HCT116 (cell line): ENCODE measurements around the gene KRT78. TPM values are rescaled to one million over a fixed set of nuclear protein-coding genes. Genes with fewer than 3 reads are reported as not detected.

Experiments
- ATAC-seq: fragments of 200-7000 bp; cut with Tn5 transposase; 2 replicates; pipeline ENCODE4 v1.9.1; 2020; ENCODE audit warnings: mild to moderate bottlenecking, moderate library complexity
- BruUV-seq: library from RNA; stranded (reverse); fragments of 400-500 nt; replicated peaks from 2 replicates; lab custom pipeline; 2021; lab: Mats Ljungman, UMichigan
- CTCF ChIA-PET: fragments of 300-600 bp; sonication (Branson Sonifier 250); formaldehyde crosslinking; loops from one replicate; lab custom pipeline; 2021; ENCODE audit warnings: antibody characterized with exemption; lab: Charles Lee
- POLR2A ChIA-PET: fragments of 300-600, 350-600 bp; sonication (Branson Sonifier 250); formaldehyde crosslinking; loops from one replicate; lab custom pipeline; 2021; ENCODE audit warnings: antibody characterized with exemption; lab: Charles Lee
- RAD21 ChIA-PET, 2 experiments: fragments of 300-600 bp; sonication (Branson Sonifier 250); formaldehyde crosslinking; loops; one replicate each; lab custom pipeline; 2023; ENCODE audit warnings: low total read pairs in 2 of 2; ENCODE audit not compliant: uncharacterized antibody in 2 of 2, unreplicated experiment in 2 of 2, low non-redundant PET in 1 of 2; lab: Charles Lee
- DNase-seq: peaks from one replicate; pipeline ENCODE4 v3.0.0-alpha.2; 2010; ENCODE audit warnings: low read depth, low spot score
- H2AFZ ChIP-seq: fragments of 200-600 bp; shearing (Covaris generic), sonication (generic); 2 replicates; pipeline ENCODE4 v1.6.1; 2017; ENCODE audit warnings: low read depth, mixed run types, mixed read lengths, antibody characterized with exemption, low read length; ENCODE audit not compliant: poor library complexity, severe bottlenecking
- H3K27ac ChIP-seq: 2 replicates; pipeline ENCODE4 v1.5.1; 2012; ENCODE audit warnings: low read depth, low read length
- H3K27me3 ChIP-seq: fragments of 200-600 bp; sonication (generic); 2 replicates; pipeline ENCODE4 v1.6.1; 2016; ENCODE audit warnings: mixed run types, low read length, mixed read lengths; ENCODE audit not compliant: insufficient read depth
- H3K36me3 ChIP-seq, 2 experiments: fragments of 200-500 bp in 1 of 2; fragments of 200-600 bp in 1 of 2; sonication (Bioruptor generic) in 1 of 2; sonication (generic) in 1 of 2; 2 replicates each; pipeline versions ENCODE4 v1.5.1 to v1.6.1; 2014 to 2016; ENCODE audit warnings: low read length in 2 of 2, inconsistent platforms in 1 of 2, mixed read lengths in 1 of 2, mixed run types in 1 of 2; ENCODE audit not compliant: insufficient read depth in 2 of 2, control insufficient read depth in 1 of 2
- H3K4me1 ChIP-seq, 2 experiments: fragments of 200-600 bp in 1 of 2; sonication (generic) in 1 of 2; 2 replicates each; pipeline versions ENCODE4 v1.5.1 to v1.6.1; 2012 to 2017; ENCODE audit warnings: low read length in 2 of 2, inconsistent platforms in 1 of 2, mild to moderate bottlenecking in 1 of 2, mixed read lengths in 1 of 2, mixed run types in 1 of 2, moderate library complexity in 1 of 2; ENCODE audit not compliant: insufficient read depth in 2 of 2, control insufficient read depth in 1 of 2
- H3K4me2 ChIP-seq: fragments of 200-600 bp; sonication (generic); 2 replicates; pipeline ENCODE4 v1.6.1; 2017; ENCODE audit warnings: mixed run types, low read length, mixed read lengths
- H3K4me3 ChIP-seq, 2 experiments: fragments of 200-600 bp in 1 of 2; sonication (generic) in 1 of 2; replicated peaks in 1 of 2; 2 replicates each; pipeline ENCODE4 v1.5.1; 2011 to 2016; ENCODE audit warnings: low read length in 2 of 2, control low read depth in 1 of 2, low read depth in 1 of 2, mild to moderate bottlenecking in 1 of 2, mixed read lengths in 1 of 2, mixed run types in 1 of 2
- H3K79me2 ChIP-seq: fragments of 200-600 bp; sonication (generic); 2 replicates; pipeline ENCODE4 v1.6.1; 2017; ENCODE audit warnings: mild to moderate bottlenecking, mixed run types, low read length, moderate library complexity, mixed read lengths; ENCODE audit not compliant: insufficient read depth
- H3K9ac ChIP-seq: fragments of 200-600 bp; sonication (generic); 2 replicates; pipeline ENCODE4 v1.6.1; 2016; ENCODE audit warnings: low read length, mixed read lengths
- H3K9me2 ChIP-seq: fragments of 200-600 bp; sonication (generic), shearing (Covaris generic); 2 replicates; pipeline ENCODE4 v1.6.1; 2017; ENCODE audit warnings: mixed run types, mild to moderate bottlenecking, moderate library complexity; ENCODE audit not compliant: insufficient read depth
- H3K9me3 ChIP-seq, 2 experiments: fragments of 200-500 bp in 1 of 2; fragments of 200-600 bp in 1 of 2; sonication (Bioruptor generic) in 1 of 2; sonication (generic) in 1 of 2; 2 replicates each; pipeline ENCODE4 v1.6.1; 2014 to 2017; ENCODE audit warnings: low read length in 2 of 2, mixed read lengths in 2 of 2, inconsistent platforms in 1 of 2, low read depth in 1 of 2, mild to moderate bottlenecking in 1 of 2, mixed run types in 1 of 2, moderate library complexity in 1 of 2; ENCODE audit not compliant: control insufficient read depth in 1 of 2, insufficient read depth in 1 of 2
- H4K20me1 ChIP-seq: fragments of 200-600 bp; sonication (generic), shearing (Covaris generic); 2 replicates; pipeline ENCODE4 v1.6.1; 2017; ENCODE audit warnings: mixed run types, mild to moderate bottlenecking, moderate library complexity; ENCODE audit not compliant: insufficient read depth
- ATF3 ChIP-seq: IDR thresholded peaks from 2 replicates; pipeline ENCODE4 v1.6.1; 2012
- CBX3 ChIP-seq: IDR thresholded peaks from 2 replicates; pipeline ENCODE4 v1.6.1; 2012; ENCODE audit warnings: low read depth
- CTCF ChIP-seq, 3 experiments: fragments of 200-600 bp in 1 of 3; sonication (generic) in 1 of 3; IDR thresholded peaks in 2 of 3; conservative IDR thresholded peaks in 1 of 3; 2 replicates each; pipeline ENCODE4 v1.5.1; 2012 to 2017; ENCODE audit warnings: low read depth in 2 of 3, low read length in 2 of 3, antibody characterized with exemption in 1 of 3, borderline replicate concordance in 1 of 3, control low read depth in 1 of 3, mild to moderate bottlenecking in 1 of 3, mixed read lengths in 1 of 3, mixed run types in 1 of 3, moderate library complexity in 1 of 3; ENCODE audit not compliant: insufficient read depth in 1 of 3
- EGR1 ChIP-seq: IDR thresholded peaks from 2 replicates; pipeline ENCODE4 v1.6.1; 2012; ENCODE audit warnings: low read depth
- EZH2phosphoT487 ChIP-seq: fragments of 200-600 bp; IDR thresholded peaks from 2 replicates; pipeline ENCODE4 v1.6.1; 2018; ENCODE audit warnings: antibody characterized with exemption, borderline replicate concordance
- FOSL1 ChIP-seq: IDR thresholded peaks from 2 replicates; pipeline ENCODE4 v1.6.1; 2012; ENCODE audit warnings: low read depth
- JUND ChIP-seq: IDR thresholded peaks from 2 replicates; pipeline ENCODE4 v1.6.1; 2012
- POLR2A ChIP-seq: IDR thresholded peaks from 2 replicates; pipeline ENCODE4 v1.7.0; 2011; ENCODE audit warnings: borderline replicate concordance; ENCODE audit not compliant: insufficient read depth, insufficient read length; ENCODE audit errors: extremely low read depth
- POLR2AphosphoS5 ChIP-seq: IDR thresholded peaks from 2 replicates; pipeline ENCODE4 v1.6.1; 2011; ENCODE audit warnings: mild to moderate bottlenecking, low read depth, low read length, moderate library complexity
- RAD21 ChIP-seq: IDR thresholded peaks from 2 replicates; pipeline ENCODE4 v1.6.1; 2012; ENCODE audit warnings: low read depth, mild to moderate bottlenecking
- SIN3A ChIP-seq: IDR thresholded peaks from 2 replicates; pipeline ENCODE4 v1.6.1; 2012; ENCODE audit warnings: low read depth
- SP1 ChIP-seq: IDR thresholded peaks from 2 replicates; pipeline ENCODE4 v1.6.1; 2012; ENCODE audit warnings: low read depth
- YY1 ChIP-seq: IDR thresholded peaks from 2 replicates; pipeline ENCODE4 v1.6.1; 2011; ENCODE audit warnings: low read length, low read depth, moderate library complexity, mild to moderate bottlenecking; ENCODE audit not compliant: insufficient replicate concordance; ENCODE audit errors: extremely low read depth
- intact Hi-C: fragments of 100-400 bp; cut with micrococcal nuclease; formaldehyde crosslinking; loops from 2 replicates; pipeline ENCODE4 v1.10.0; 2022
- total RNA-seq: library from RNA; stranded (reverse); gene quantifications from one replicate; pipeline ENCODE4 v1.2.1, GENCODE V29; 2021; ENCODE audit not compliant: unreplicated experiment
- TF ChIP-seq, protein P1 (sequence below): IDR thresholded peaks from 2 replicates; pipeline ENCODE4 v1.6.1; 2011; ENCODE audit warnings: mild to moderate bottlenecking, low read length, moderate library complexity; ENCODE audit not compliant: insufficient replicate concordance; ENCODE audit errors: extremely low read depth
- TF ChIP-seq, protein P2 (sequence below): IDR thresholded peaks from 2 replicates; pipeline ENCODE4 v1.6.1; 2012; ENCODE audit warnings: low read depth

KRT78 gene
- total RNA-seq, 1 experiment from 2014 or later = not detected

- ChIA-PET CTCF (interaction anchor here (1.0 kb wide), 1 partner anchor 695 kb away, joined by 3 read pairs; no protein-coding TSS in a partner anchor), POLR2A (no interaction called here), RAD21 (no interaction called here)
- BruUV-seq = no TSS peak
- intact Hi-C loops = no loop called here
- H3K4me1 ChIP-seq = peaks cover 0 to 18% of the 10 kb centered on the region in 2 experiments; a peak in 2 of 4 replicates
- TF ChIP-seq SIN3A = no peak
- TF ChIP-seq POLR2AphosphoS5 = no peak
- no peak for TF ChIP-seq SP1
- TF ChIP-seq CBX3 = no peak
- no peak for TF ChIP-seq FOSL1
- TF ChIP-seq CTCF (IDR thresholded peaks at IDR 0.05 in 2 of 3, conservative IDR thresholded peaks at IDR 0.05 in 1 of 3; ENCODE audit: borderline replicate concordance in 1 of 3, insufficient read depth in 1 of 3, low read depth in 2 of 3, low read length in 2 of 3) = no peak
- no peak for TF ChIP-seq YY1
- TF ChIP-seq, protein P1, sequence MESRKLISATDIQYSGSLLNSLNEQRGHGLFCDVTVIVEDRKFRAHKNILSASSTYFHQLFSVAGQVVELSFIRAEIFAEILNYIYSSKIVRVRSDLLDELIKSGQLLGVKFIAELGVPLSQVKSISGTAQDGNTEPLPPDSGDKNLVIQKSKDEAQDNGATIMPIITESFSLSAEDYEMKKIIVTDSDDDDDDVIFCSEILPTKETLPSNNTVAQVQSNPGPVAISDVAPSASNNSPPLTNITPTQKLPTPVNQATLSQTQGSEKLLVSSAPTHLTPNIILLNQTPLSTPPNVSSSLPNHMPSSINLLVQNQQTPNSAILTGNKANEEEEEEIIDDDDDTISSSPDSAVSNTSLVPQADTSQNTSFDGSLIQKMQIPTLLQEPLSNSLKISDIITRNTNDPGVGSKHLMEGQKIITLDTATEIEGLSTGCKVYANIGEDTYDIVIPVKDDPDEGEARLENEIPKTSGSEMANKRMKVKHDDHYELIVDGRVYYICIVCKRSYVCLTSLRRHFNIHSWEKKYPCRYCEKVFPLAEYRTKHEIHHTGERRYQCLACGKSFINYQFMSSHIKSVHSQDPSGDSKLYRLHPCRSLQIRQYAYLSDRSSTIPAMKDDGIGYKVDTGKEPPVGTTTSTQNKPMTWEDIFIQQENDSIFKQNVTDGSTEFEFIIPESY = no peak
- TF ChIP-seq, protein P2, sequence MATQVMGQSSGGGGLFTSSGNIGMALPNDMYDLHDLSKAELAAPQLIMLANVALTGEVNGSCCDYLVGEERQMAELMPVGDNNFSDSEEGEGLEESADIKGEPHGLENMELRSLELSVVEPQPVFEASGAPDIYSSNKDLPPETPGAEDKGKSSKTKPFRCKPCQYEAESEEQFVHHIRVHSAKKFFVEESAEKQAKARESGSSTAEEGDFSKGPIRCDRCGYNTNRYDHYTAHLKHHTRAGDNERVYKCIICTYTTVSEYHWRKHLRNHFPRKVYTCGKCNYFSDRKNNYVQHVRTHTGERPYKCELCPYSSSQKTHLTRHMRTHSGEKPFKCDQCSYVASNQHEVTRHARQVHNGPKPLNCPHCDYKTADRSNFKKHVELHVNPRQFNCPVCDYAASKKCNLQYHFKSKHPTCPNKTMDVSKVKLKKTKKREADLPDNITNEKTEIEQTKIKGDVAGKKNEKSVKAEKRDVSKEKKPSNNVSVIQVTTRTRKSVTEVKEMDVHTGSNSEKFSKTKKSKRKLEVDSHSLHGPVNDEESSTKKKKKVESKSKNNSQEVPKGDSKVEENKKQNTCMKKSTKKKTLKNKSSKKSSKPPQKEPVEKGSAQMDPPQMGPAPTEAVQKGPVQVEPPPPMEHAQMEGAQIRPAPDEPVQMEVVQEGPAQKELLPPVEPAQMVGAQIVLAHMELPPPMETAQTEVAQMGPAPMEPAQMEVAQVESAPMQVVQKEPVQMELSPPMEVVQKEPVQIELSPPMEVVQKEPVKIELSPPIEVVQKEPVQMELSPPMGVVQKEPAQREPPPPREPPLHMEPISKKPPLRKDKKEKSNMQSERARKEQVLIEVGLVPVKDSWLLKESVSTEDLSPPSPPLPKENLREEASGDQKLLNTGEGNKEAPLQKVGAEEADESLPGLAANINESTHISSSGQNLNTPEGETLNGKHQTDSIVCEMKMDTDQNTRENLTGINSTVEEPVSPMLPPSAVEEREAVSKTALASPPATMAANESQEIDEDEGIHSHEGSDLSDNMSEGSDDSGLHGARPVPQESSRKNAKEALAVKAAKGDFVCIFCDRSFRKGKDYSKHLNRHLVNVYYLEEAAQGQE = no peak
- TF ChIP-seq EZH2phosphoT487 = no peak
- TF ChIP-seq JUND = no peak
- no peak for TF ChIP-seq ATF3
- no peak for TF ChIP-seq POLR2A
- TF ChIP-seq RAD21 = no peak
- TF ChIP-seq EGR1 = no peak
- peaks cover 10% of the 10 kb centered on the region; the same call in 1 of the 2 replicates for H3K27me3 ChIP-seq
- ATAC-seq (no peak), DNase-seq (no peak)
- H3K9ac ChIP-seq = no peak overlapping the region
- no peaks in the 10 kb centered on the region for H3K79me2 ChIP-seq
- no peaks in the 10 kb centered on the region for H3K36me3 ChIP-seq
- no peaks in the 10 kb centered on the region for H4K20me1 ChIP-seq
- no peak overlapping the region for H2AFZ ChIP-seq
- no peak overlapping the region for H3K27ac ChIP-seq
- no peaks in the 10 kb centered on the region for H3K9me2 ChIP-seq
- H3K4me3 ChIP-seq = no peak overlapping the region
- no peaks in the 10 kb centered on the region for H3K9me3 ChIP-seq
- peak overlapping the region; percentile 3; the same call in 1 of the 2 replicates for H3K4me2 ChIP-seq
Observed at GRCh38 chr12:52837781-52838608, 10.8 kb downstream of the KRT78 start.
